GM21528 (cell line): Measurements from ENCODE around the gene RASSF8.

Source experiments
- ATAC-seq: cut with Tn5 transposase; IDR thresholded peaks from one replicate; pipeline ENCODE4 v1.9.1; 2021; ENCODE audit warnings: mild to moderate bottlenecking, moderate library complexity; ENCODE audit not compliant: unreplicated experiment, low FRiP score

RASSF8 gene

DNA sequence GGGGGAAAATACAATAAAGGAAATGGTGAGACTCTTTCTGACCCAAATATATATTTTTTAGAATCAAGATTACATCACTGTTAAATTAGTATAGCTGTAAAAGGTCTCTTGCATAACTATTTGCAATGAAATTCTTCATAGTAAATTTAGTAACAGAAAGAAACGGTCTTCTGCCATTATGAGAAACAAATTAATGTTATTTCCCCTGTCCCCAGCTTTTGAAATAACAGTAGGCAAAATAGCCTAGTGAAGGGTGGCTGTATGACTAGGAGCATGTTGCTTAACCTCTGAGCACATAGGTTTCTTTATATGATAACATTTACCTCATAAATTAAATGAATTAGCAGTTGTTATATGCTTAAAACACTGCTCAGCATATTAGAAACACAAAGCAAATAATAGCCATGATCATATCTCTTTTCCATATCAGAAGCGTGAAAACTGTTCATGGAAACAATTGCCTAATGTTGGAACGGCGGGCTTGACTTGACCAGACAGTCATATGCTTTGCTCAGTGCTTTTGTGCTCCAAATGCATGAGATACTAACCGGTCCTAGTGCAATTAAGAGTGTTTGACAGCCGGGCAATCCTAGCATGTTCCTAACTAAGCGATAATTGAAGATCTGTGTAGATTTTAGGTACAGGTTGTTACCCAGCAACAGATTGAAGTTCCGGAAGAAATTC lies 142.3 kb downstream of the RASSF8 start:
- ATAC-seq: no peak

DNA sequence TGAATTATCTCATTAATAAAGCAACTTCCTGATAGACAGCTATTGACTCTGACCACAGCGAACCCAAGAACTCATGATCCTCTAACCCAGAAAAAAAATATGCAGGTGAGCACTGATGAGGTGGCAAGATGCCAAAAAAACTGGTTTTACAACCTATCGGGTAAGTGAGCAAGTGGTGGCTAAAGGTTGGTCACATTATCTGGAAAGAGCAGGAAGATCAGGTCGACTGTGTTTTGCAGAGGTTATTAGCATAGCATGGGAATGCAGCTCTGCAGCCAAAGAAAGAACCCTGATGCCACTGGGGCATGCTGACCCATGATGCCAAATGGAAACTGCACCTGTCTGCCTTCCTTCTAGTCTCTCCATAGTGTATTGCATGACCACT lies 142.9 kb downstream of the RASSF8 start:
- ATAC-seq: no peak

DNA sequence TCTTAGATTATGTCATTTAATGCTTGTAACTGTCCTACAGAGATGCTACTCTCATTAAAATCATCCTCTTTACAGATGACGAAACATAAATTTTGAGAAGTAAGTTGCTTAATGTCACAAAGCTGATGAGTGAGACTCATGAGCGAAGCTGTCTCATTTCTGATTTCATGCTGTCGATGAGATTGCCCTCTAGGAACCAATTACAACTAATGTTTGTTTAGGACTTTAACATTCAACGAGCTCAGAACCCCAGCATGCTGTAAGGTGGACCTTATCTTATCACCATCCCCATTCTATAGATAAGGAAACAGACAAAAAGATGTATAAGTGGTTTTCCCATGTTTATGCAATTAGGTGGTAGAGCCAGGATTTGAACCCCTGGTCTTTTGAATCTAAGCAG lies 143.3 kb downstream of the RASSF8 start:
- ATAC-seq: no peak

DNA sequence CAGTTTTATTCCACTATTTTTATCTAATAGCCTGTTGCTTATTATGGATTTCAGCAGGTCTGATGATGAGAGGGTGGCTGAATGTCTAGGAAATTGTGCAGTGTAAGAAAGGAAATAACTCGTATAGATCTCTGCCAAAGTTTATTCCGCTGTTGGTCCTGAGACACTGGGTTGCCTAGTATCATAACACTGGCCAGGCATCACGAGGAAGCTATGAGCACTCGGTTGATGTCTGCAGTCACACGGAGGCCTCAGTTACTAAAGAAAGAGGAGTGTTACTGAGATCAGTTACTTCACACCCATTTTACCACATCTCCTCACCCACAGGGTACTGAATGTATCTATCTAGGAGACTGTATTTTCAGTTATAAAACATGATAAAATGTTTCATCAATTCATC lies 144.5 kb downstream of the RASSF8 start:
- ATAC-seq: no peak

DNA sequence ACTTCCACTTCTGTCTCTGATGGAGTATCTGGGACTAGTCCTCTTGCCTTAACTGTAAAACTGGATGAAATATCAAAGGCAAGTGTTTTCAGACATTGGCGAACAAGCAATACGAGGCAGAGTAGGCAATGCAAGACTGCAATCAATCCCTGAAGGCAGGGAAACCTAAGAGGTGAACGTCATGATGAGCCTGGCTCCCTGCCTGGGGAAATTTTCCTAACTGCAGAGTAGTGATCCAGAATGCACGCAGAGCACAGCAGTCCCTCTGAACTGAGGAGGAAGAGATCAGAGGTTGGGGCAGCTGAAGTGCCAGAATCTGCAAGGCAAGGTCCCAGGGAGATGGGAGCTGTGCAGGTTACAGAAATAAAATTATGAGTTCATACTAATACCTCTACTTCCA lies 147.9 kb downstream of the RASSF8 start:
- ATAC-seq: no peak

DNA sequence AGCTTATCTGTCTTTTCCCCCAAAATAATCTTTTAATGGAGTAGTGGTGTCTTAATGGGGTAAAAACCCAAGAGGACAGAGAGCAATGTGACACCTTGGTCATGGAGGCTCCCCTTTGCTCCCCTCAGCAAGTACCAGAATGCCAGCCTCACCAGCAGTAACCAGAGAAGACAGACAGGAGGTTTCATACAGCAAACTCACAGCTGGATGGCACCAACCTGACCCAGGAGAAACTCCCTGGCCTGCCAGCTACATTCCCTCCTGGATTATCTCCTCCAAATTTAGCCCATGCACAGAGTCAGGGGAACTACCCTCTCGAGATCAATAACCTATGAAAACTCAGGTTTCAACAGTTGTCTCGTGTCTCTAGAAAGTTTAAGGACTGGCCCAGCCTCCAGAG lies 150.4 kb downstream of the RASSF8 start:
- ATAC-seq: no peak

DNA sequence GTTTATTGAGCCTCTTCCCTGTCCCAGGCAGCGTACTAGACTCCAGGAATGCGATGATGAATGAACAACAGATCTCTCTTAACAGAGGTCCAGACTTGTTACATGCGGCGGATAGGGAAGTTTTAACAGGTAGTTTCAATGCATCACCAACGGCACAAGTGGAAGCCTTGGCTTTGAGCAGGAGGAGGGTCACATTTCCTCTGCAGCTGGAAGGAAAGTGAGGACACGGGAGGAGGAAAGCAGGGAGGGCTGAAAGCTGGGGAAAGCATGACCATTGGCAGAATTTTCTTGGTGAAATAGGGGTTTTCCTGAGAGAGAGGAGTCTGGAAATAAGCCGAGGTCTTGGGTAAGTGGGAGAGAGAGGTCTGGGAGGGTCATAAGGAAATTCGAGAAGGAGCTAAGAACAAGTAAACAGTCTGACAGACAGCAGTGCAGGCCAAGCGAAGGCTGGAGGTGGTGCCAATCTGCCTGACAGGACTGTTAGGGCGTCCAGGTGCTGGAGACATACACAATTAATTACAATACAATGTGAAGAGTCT lies 150.9 kb downstream of the RASSF8 start:
- ATAC-seq: no peak

DNA sequence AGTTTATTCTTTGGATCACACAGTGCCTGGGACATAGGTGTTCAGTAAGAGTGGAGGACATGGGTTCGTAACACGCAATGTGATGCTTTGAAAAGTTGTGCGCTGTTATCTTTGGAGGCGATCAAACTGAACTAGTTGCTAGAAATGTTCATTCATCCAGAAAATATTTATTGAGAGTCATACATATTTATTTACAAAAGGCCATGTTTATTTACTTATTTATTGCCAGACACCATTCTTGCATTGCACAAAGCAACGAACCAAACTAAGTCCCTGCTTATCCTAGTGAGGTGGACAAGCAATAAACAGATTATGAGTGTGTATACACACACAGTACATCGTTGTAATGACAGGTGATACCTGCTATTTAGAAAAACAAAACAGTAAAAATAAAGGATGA lies 153.8 kb downstream of the RASSF8 start:
- no peak for ATAC-seq

DNA sequence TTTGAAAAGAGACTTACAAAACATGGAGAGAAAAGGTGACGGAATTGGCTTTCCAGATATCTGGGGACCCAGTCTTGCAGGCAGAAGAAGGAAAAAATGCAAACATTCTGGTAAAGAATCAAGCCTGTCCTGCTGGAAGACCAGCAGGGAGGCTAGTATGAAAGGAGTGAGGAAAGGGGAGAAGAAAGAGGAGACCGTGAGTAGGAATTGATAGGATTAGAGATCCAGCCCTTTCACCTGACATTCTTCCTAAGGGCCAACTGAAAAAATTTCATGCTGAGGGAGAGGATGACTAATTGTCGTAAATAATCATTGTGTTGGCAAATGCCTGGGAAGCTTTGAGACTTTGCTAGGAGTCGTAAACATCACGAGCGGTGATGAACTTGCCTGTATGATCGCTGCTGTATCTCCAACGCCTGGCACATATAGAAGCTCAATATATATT lies 154.2 kb downstream of the RASSF8 start:
- no peak for ATAC-seq

DNA sequence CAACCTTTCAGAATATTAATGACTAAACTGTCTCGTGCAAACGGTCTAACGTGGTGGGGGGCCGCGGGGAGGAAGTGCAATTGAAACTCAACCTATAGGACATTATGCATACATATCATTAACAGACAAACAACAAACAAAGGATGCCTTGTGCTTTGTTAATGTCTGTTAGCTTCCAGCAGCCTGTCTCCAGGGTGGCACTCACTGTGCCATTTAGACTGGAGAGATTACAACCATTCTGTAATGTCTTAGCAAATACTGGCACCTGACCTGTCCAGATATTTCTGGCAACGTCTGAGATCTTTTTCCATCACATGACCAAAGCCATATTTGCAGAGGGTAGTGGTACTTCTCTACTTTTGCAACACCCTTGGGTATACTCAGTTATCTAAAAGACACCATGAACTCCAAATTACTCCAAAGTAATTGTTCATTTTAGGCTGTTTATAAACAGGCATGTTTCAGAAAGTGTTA lies 154.7 kb downstream of the RASSF8 start:
- no peak for ATAC-seq

DNA sequence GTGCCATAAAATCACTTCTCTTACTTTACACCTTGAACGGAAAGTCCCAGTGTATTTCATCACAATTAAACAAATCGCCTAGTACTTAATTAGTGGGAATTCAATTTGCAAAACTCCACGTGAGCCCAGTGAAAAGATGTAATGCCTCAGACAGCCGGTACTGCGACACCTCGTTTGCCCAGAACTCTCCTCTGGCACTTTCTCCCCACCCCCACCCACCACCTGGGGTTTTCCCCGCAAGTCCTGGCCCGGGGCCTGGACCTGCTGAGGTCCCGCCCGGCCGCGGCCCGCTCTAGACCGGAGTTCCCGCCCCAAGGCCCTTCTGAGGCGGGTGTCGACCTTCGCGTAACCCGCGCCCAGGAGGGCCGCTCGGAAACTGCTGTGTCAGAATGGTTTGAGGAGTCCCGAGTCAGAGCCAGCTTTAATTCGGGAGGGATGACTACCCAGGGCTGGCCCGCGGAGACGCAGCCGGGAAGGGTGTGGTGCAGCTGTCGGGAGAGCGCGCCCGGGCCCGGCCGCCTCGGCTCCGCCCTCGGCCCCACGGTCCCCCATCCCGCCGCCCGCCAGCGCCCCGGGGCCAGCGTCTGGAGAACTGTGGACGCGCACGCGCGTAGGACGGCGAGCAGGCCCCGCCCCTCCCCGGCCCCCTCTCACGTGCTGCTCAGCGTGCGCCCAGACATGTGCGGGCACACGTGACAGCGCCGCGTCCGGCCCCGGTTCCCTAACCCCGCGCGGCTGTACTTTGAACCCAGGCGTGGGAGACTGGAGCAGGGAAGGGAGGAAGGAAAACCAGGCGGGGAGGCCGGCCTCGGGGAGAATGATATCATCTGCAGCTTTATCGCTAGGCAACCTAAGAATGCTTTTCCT lies 155.6 kb downstream of the RASSF8 start:
- peak; percentile 62 for ATAC-seq

DNA sequence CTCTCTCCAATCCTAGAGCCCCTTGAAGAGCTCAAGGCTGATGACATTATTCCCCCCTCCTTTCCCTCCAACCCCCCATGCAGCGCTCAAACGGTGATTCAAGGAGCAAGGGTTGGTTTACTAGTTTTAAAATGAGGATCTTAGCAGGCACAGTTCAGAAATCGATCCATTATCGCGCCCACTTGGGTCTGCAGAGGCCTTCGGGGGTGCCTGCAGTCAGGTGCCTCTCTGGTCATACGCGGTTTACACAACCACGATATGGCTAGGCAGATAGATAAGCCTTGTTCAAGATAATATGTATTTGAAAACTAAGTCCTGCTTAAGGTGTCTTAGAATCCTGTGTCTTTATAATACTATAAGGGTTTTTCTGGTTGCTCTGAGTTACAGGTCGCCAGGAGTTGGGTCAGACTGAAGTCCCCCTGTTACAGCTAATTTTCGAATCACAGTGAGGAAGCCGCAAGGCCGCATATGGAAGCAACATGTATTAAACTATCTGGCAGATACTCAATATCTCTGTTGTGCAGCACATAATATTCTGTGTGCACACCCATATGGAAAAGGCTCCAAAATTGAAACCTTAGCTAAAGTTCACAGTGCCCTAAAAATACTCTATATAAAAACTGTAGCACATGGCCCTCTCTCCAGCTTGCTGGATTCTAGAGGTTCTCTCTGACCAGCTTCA lies 156.4 kb downstream of the RASSF8 start:
- no peak for ATAC-seq

DNA sequence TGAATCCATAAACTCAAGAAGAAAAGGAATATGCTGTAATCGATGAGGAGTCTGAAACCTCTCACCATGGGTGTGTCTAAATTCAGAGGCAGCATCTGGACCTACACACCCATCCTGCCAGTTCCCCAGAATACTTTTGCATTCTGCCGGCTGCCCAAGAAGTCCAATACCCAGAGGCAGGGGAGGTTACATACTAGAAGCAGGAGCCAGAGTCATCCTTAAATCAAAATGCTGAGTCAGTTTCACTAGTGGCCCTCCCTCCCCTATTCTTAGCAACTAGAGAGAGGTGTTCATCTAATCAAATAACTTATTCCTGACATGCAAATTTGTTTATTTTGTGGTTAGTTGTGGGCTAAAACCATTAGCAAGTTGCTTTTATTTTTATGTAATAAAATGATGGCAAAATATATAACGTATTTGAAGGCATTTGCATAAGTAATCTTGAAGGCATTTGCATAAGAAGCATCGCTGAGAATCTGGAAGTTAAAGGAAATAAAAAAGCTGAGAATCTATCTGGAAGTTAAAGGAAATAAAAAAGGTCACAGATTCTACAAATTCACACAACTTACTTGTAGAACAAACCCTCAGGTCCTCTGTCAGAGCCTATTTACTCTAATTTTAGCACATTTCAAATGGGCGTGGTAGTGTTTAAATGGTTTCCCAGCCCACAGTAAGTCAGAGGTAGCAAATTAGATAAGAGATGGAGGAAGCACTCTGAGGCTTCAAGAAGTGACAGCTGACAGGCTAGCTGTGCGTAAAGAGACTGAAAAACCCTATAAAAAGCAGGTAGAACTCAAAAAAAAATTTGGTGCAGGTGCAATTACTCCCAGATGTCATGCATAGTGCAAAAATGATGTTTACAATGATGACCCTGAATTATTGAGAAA lies 158.6 kb downstream of the RASSF8 start:
- ATAC-seq: no peak

DNA sequence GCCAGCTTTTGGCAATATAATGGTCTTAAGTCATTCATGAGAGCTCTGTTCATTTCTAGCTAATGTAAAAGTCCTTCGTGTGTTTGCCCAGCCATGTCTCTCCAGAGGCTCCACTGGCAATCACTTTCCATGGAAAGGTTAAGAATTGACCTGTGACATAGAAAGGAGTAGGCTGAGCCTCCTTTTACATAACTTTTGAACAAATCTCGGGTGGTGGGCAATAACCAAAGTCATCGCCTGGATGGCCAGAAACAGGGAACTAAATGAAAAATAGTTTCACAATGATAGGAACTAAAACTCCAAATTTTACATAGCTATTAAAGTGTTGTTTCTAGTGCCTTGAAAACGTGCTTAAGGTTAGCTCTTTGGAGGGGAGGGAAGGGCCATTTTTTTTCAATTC lies 159.8 kb downstream of the RASSF8 start:
- ATAC-seq: no peak

DNA sequence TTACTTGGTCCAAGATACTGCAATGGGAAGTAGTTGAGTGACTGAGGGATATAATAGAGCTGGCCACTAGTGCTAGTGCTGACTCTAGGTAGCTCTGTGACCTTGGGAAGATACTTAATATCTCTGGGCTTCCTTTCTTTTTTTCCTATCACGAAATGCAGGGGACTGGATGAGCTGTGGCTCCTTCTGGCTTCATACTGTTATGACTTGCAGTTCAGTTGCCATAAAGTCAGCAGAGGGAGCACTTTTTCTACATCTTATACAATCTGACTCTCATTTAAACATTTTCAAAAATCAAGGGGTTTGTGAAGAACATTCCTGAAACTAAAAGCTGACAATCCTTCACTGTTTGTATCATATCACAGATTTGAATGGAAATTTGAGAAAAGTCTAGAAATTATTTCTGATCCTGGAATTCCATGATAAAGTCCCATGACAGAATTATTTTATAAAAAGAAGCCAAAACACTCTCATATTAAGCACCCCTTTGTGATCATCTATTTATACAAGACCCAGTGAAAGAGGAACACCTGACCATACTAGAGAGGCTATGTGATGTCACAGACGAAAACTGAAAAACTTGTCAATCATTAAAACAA lies 161.0 kb downstream of the RASSF8 start:
- ATAC-seq: no peak

DNA sequence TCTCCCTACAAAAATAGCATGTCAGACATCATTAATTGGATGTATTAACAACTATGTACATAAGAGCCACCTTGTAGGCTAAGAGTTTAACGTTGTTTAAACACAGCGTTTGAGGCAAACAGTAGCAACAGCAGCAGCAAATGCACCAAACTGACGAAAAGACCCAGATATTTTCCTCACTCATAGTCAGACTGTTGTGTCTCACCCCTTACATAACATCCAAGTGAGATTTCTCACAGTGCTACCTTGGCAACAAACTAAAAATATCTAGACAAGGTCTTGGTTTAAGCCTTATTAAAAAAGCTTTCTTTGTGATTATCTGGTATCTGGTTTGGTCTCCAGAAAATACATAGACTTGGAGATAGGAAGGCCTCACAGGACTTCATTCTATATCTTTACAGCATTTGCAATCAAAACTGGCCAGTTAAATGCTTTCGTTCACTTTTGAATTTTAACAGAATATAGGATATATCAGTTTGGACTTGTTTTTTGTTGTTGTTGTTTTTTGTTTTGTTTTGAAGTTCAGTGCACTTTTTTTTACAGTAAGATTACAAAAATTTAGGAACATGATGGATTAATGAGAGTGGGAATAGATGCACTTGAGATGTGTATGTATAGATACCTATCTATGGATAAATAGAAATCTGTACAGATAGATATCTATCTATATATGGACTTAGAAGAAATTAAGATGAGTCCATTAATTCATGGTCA lies 162.2 kb downstream of the RASSF8 start:
- ATAC-seq: no peak

DNA sequence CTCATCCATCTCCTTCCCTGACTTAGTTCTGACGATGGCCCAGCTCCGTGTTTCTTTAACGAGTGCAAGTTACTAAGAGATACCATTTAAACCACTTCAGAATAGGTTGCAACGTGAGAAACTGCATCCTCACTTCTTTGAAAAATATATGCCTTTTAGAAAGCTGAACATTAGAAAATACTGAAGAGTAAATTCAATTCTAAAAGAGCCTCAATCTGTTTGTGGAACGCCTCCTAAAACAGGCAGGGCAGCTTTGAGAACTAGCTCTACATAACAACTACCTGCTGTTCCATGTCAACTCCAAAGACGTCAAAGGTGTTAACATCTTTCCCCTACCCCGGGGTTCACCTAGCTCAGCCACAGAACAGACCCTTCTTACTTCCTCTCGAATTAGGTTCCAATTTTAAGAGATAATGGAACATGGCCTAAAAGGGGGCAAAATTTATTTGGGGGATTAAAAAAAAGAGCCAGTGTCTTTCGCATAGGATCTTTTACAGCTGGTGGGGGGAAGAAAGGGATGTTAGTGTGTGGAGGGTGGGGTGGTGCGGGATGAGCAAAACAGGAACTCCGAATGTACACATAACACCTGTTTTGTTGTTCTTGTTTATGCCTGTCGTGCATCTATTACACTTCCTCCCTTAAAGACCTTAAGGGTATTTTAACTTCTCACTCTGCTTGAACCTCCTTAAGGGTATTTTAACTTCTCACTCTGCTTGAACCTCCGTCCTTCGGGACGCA lies 163.0 kb downstream of the RASSF8 start:
- no peak for ATAC-seq

DNA sequence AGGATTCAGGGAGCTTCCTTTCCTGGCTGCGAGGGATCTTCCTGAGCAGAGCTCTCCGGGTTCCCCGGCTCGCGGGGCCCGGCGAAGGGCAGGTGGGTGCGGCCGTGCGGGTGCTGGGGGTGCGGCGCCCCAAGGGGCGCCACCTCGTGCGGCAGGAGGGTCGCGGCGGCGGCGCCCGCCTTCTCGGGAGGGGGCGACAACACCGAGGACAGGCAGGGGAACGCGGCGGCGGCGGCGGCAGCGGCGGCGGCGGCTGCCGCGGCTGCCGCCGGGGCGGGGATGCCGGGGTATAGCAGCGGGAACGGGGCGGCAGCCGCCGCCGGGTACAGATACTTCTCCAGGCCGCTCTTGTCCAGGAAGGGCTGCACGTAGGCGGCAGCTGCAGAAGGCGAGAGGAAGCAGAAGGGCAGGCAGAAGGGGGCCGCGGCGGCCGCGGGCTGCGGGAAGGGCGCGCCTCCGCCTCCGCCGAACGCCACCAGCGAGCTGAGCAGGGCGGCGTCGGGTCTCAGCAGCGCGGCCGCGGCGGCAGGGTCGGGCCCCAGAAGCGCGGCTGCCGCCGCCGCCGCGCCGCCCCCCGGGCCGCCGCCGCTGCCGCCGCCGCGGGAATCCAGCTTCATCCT lies 163.7 kb downstream of the RASSF8 start:
- no peak for ATAC-seq
